HG02870 (cell line): ENCODE data around the gene PLA2G4B.

Source experiments
- ATAC-seq: cut with Tn5 transposase; IDR thresholded peaks from one replicate; pipeline ENCODE4 v1.9.1; 2021; ENCODE audit warnings: mild to moderate bottlenecking, moderate library complexity; ENCODE audit not compliant: unreplicated experiment

Gene PLA2G4B

GRCh38 chr15:41806291-41807181, 32.1 kb upstream of the PLA2G4B start:
- no peak for ATAC-seq

GRCh38 chr15:41809121-41809520, 29.5 kb upstream of the PLA2G4B start:
- ATAC-seq, result no peak

GRCh38 chr15:41809526-41810220, 29.0 kb upstream of the PLA2G4B start:
- no peak for ATAC-seq

GRCh38 chr15:41810651-41811431, 27.8 kb upstream of the PLA2G4B start:
- ATAC-seq, result no peak

GRCh38 chr15:41811432-41812195, 27.0 kb upstream of the PLA2G4B start:
- ATAC-seq, result no peak

- ATAC-seq, result no peak
Measured at GRCh38 chr15:41812820-41813375, 25.7 kb upstream of the PLA2G4B start.

- ATAC-seq, result no peak
Measured at GRCh38 chr15:41813426-41813825, 25.2 kb upstream of the PLA2G4B start.

- no peak for ATAC-seq
Measured at GRCh38 chr15:41814534-41814933, 24.1 kb upstream of the PLA2G4B start.

GRCh38 chr15:41816788-41817187, 21.9 kb upstream of the PLA2G4B start:
- ATAC-seq, result no peak

- no peak for ATAC-seq
Measured at GRCh38 chr15:41817327-41817726, 21.3 kb upstream of the PLA2G4B start.

GRCh38 chr15:41817781-41818180, 20.9 kb upstream of the PLA2G4B start:
- ATAC-seq, result no peak

- no peak for ATAC-seq
Measured at GRCh38 chr15:41819455-41820050, 19.1 kb upstream of the PLA2G4B start.

GRCh38 chr15:41820791-41821423, 17.7 kb upstream of the PLA2G4B start:
- ATAC-seq, result no peak

GRCh38 chr15:41821831-41822230, 16.8 kb upstream of the PLA2G4B start:
- ATAC-seq, result no peak

- ATAC-seq, result no peak
Measured at GRCh38 chr15:41822471-41822870, 16.2 kb upstream of the PLA2G4B start.

GRCh38 chr15:41822957-41823356, 15.7 kb upstream of the PLA2G4B start:
- ATAC-seq, result no peak

- no peak for ATAC-seq
Measured at GRCh38 chr15:41823502-41823901, 15.1 kb upstream of the PLA2G4B start.

GRCh38 chr15:41824062-41824745, 14.4 kb upstream of the PLA2G4B start:
- no peak for ATAC-seq

- ATAC-seq, result no peak
Measured at GRCh38 chr15:41825145-41825544, 13.5 kb upstream of the PLA2G4B start.
